Tongue (tissue), 3 donors: ENCODE data around the gene LEUTX. TPM values are rescaled to one million over a fixed set of nuclear protein-coding genes. Genes with fewer than 3 reads are reported as not detected.

ENCODE experiments used
- DNase-seq: peaks from one replicate; pipeline ENCODE4 v3.0.0-alpha.2; 2015
- small RNA-seq: library from RNA; depleted of rRNA; stranded (forward); fragments of <200 nt; gene quantifications from one replicate; pipeline ENCODE3, GENCODE V24; 2014; ENCODE audit warnings: low replicate concordance
- total RNA-seq: library from RNA; depleted of rRNA; stranded (reverse); fragments of >200 nt; gene quantifications from one replicate; pipeline ENCODE4 v1.2.3, GENCODE V29; 2014

The LEUTX gene
- total RNA-seq, 1 donor from 2014 or later: not detected

DNA sequence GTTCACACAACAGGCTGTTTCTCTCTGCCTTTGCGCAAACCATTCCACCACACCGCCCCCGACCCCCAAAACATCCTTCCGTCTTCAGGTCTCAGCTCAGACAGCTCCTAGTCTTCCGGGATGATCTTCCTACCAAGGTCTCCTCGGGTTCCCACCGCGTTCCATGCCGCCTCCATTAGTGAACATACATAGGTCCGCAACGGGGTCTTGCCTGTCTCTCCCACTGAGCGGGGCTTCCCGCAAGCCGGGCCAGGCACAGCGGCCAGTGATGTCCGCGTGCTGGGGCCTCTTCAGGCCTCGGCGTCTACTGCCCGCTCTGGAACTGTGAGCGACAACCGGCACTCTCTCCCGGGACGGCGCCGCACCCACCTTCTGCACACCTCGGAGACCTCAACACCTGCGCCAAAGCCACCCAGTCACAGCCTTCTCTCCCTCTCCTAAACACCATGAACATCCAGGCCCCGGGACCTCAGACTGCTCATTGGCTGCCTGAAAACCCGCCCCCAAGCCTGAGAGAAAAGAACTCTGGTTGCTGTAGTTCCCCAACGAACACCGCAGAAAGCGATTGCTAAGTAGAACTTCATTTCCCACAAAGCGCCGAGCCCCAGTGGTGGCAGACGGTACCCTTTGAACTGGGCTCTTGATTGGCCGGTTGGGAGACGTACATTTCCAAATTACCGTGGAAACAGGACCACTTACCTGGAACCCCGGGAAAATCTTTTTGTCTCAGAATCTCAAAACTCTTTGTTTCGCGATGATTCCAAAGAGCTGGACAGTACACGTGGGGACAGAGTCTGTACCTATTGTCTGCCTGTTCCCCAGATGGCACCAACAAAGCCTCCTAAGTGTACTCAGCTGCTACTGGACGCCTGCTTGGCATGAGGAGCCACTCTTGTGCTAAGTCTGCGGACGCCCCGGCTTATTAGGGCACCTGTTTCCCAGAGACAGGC, 45.8 kb downstream of the LEUTX start:
- peak; percentile 97 for DNase-seq

DNA sequence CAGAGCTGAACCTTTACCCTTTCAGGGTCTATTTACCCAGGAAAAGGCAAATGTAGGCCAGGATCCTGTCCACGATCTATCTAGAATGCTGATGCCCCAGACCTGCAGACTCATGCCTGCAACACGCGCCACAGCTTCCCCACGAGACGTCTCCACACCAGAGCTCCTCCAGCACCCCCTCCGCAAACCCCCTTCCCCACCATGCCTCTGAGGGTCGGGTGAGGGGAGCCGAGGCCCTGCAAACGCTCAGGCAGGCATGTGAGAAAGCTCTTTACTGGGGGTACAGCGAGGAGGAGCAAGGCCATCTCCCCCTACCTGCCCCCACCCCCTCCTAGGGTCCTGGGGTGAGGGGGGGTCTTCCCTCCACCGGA, 46.4 kb downstream of the LEUTX start:
- DNase-seq: no peak

DNA sequence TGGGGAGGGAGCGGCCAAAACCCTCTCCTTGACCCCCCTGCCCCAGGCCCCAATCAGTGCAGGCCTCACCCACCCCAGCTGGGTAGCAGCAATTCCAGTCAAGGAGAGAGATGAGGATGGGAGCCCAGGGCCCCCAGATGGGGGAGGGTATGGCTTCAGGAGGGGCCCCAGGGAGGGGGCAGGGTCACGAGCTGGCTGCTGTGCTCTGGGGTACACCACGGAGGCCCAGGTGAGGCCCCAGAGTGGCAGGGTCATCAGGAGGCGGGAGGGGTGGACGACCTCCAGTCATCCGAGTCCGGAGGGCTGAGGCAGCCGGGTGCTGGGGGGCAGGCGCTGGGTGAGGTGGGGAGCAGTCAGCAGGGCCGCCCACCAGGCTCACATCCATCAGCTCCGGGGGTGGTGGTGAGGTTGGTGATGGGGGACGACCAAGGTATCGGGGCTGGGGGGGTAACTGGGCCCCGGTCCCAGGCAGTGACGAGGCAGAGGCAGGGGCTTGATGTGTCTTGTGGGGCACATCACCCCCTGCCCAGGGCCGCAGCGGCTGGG, 47.0 kb downstream of the LEUTX start:
- DNase-seq: no peak

DNA sequence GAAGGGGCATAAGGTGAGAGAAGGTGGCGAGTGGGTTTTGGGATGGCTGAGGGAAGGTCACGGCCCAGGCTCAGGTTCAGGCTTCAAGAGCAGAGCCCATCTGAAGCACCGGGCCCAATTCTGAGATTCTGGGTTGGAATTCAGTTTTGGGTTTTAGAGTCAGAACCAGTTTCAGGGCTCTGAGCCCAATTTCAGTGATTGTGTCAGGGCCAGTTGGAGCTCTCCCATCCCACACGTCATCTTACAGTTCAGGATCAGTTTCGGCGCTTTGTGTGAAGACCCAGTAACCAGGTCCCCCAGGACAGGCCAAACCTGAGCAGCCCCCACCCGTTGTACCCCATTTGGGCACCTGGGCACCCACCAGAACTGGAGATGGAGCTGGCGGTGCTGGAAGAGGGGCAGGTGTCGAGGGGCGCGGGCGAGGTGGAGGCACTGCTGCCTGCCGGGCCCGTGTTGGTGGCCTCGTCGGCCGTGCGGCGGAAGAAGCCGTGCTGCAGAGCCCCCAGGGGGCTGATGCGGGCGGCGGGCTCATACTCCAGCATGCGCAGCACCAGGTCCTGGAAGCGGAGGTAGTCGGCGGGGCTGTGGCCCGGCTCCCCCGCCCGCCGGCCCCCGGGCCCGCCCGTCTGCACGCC, 47.8 kb downstream of the LEUTX start:
- no peak for DNase-seq

DNA sequence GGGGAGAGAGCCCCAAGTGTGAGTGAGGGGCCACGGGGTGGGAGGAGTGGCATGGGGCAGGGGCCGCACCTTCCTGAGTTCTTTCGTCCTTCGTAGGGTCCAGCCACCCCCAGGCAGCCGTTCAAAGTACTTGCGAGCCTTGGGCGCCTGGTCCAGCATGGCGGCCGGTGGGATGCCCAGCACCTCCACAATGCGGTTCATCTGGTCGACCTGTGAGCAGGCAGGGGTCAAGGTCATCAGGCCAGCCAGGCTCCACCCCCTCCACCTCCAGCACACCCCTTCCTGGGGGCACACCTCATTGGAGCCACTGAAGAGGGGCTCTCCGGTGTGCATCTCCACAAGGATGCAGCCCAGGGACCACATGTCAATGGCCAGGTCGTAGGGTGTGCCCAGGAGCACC, 48.6 kb downstream of the LEUTX start:
- DNase-seq: no peak

DNA sequence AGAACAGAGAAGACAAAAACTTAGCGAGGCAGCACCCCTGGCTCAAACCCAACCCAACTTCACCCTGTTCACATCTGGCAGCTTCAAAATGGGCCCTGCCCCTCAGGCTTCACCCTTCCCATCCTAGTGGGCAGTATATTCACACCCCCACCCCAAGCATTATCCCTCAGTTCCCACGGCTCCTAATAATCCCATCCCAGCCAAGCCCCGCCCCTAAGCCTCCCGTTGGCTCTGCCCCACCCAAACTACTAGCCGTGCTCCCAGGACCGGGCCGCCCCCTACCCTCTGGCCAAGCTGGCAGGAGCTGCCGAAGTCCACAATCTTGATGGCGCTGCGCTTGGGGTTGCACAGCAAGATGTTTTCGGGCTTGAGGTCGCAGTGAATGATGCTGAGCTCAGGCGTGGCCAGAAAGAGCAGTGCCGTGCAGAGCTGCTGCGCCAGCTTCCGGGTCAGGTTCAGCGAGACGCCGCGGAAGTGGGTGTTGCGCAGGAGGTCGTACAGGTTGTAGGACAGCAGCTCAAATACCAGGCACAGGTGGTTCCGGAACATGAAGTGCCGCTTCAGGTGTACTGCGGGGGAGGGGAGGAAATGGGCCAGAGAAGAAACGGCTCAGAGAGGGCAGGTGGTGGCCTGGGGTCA, 49.5 kb downstream of the LEUTX start:
- no peak for DNase-seq

DNA sequence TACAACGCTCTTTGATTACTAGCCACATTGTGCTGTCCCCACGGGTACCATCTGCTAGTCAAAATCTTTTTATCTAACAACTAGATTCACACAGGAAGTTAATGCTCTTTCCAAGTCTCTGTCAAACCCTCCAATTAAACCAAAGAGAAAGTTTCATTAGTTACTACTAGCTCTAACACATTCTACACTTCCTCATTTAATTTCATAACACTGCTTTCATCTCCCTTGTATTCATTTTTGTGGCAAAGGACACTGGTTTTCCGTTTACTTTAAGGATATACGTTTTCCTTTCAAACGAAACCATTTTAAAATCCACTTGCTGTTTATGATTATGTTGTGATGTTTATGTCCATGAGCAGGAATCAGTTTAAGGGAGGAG, 50.0 kb downstream of the LEUTX start:
- no peak for DNase-seq

DNA sequence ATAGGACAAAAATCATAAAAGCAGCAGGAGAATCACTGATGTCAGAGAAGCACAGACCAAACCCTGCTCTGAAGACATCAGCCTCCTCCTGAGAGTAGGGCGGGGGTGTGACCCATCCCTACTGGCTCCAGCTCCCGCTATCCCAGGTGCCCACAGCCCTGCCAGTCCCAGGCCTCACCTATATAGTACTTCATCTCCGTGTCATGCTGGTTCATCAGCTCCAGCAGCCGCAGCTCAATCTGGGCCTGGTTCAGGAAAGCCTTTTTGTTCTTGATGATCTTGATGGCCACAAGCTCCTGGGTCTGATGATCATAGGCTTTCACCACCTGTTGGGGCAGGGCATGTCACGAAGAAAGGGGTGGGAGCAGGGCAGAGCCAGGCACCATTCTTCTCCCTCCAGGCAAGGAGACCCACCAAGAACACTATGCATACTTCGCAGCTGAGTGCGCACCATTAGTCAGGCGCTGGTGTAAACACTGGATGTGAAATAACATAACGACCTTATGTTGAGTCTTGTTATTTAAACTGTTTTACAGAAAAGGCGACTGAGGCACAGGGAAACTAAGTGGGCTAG, 51.1 kb downstream of the LEUTX start:
- DNase-seq: no peak

DNA sequence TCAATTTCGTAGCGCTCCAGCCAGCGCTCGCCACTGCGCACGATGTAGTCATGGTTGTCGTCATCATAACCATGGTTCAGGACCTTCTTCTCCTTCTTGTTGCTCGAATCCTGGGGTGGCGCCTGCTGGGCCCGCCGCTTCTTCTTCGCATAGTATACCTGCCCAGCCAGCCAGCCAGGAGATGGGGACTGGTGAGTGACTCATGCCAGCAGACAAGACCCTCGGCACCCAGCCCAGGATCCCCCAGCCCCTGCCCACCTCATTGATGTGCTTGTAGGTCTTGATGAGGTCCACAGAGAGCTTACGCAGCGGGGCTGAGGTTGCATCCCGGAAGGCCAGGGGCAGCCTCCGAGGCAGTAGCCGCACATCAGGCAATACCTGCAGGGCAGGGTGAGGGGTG, 51.8 kb downstream of the LEUTX start:
- DNase-seq: no peak

DNA sequence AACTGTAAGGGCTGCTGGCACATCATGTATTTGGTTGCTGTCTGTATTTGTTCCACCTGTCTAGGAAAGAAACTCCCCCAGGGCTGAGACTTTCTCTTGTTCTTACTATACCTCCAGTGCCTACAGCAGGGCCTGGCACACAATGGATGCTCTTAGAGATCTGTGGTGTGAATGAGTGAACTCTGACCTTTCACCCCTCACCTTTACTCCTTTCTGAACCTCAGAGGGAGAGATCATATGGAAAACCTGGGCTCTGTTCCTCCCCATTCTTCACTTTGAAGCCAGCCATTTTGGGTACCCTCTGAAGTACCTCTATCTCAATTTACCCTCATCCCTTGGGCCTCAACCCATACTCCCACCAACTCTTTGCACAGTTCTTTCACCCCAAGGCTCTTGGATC, 52.2 kb downstream of the LEUTX start:
- no peak for DNase-seq

DNA sequence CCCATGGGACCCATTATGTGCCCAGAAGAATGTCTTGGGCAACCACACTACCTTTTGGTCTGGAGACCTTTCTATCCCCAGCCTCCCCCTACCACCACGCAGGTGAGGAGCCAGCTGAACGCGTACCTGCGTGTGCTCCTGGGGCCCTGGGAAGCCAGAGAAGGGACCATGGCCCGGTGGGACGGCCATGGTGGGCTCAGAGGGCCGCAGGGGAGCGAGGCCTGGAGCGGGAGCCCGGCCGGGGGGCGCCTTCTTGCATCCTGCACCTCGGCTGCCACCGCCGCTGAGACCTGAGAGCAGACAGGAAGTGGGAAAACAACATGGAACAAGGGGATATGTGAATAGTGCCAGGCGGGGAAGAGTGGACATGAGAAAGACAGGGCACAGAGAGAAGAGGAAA, 53.0 kb downstream of the LEUTX start:
- no peak for DNase-seq

DNA sequence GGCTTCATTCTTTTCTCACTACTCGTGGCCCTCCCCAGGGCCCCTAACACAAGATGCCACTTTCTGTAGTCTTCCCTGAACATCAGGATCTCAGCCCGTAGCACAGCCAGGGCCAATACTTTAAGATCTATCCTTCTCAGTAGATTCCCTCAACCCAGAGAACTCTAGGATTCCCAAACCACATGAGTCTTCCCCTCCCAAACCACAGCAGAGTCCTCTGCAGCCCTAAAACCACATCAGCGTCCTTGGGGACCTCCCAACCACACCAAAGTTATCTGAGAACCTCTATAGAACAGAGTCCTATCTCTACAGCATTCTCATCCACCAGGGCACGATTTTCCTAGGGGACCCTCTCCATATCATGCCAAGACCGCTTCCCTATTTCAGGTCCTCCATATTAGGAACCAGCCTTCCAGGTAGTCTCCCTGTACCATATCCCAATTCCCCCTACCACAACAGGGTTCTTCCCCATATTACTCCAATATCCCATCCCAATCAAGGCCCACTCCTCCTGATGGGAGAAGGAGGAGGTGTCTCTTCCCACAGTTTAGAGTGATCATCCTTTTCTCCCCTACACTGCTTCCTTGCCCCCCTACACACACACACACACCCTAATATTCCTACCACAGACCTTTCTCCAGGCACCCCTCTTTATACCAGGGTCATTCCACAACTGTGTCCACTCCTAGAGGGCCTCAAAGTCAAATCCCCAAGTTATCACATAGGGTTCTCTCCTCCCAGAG, 53.9 kb downstream of the LEUTX start:
- DNase-seq: no peak

DNA sequence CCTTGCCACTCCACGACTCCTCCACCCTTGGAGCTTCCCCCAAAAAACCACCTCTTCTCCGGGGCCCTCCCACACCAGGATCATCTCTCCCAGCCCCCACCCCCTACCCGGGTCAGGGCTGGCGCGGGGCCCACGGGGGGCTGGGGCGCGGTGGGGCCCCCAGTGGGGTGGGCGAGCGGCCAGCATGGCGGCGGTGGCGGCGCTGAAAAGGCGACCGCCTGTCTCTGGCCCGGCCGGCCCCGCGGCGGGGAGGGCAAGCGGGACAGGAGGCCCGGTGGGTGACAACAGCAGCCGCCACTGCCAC, 54.5 kb downstream of the LEUTX start:
- no peak for DNase-seq

DNA sequence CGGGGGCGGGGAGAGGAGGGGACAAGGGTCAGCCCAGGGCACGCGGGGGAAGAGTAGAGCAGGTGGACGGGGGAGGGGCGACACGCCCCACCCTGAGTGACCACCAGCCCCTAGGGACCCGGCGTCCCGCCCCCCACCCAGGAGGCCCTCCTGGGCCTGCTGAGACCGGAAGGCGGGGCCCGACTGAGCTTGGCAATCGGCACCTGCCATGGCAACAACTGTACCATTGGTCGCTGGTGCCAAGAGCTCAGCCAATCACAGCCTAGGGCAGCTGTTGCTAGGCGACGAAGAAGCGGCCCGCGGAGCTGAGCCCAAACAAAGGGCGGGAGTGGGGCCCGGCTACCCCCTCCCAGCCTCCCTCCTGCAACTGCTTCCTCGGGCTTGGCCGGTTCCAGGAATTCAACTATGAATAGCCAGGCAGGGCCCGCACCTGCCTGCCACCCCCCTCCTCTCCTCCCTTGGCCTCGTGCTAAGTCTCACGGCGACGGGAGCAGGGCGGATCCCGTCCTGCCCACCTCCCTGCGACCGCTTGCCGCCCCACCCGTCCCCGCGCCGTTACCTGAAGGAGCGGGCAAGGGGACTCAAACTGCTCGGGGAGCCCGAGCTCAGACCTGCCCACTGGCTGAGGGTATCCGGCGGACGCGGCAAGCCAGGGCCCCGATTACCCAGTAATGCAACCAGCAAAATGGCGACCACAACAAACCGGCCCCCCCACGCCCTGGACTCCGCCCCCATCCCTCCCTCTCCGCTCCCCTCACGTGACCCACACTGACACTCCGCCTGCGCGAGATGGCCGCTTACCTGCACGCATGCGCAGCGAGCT, 55.0 kb downstream of the LEUTX start, which contains the start of gene DYRK1B:
Gene DYRK1B, minus strand, starts transcription at position 699 of the 823 bp plus-strand sequence. CDS start 2,295 bp downstream, outside the sequence.
- DNase-seq: peak; percentile 99

DNA sequence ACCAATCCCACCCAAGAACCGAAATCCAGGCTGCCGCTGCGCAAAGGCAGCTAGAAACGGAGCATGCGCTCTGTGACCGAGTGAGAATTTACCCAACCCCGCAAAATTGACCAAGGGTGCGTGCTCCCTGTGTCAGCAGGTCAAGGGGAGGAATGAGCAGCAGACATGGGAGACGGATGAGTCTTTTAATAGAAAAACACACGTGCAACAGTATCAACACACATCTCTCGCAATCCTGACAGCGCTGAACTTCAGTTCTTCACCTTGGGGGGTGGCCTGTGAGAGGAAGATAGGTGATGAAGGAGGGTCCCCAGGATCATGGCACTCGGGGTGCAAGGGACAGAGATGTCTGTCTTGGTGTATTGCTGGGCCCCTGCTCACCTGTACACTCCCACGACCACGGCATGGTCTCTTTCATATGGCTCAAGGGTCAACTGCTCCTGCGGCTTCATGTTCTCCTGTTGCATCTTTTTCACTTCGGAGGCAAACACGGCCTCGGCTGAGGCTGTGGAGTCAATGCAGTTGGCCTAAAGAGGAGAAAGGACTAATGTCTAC, 55.7 kb downstream of the LEUTX start:
- DNase-seq: no peak

Small RNA genes lying within 50 kb of the gene (small RNA-seq; reads per million reads assigned to genes)
- gene MIR6719: not detected

Other genes with a start within 250 kb of the LEUTX start
- 5.0 TPM for gene EID2B, start 246.0 kb upstream of the LEUTX start, total RNA-seq
- gene EID2, start 238.7 kb upstream of the LEUTX start, total RNA-seq: 15.0 TPM
- not detected for gene LGALS13, start 176.3 kb upstream of the LEUTX start, total RNA-seq
- not detected for gene LGALS16, start 122.9 kb upstream of the LEUTX start, total RNA-seq
- not detected for gene LGALS14, start 74.4 kb upstream of the LEUTX start, total RNA-seq
- gene CLC, start 40.8 kb upstream of the LEUTX start, total RNA-seq: not detected
- 45.6 TPM for gene DYRK1B, start 55.3 kb downstream of the LEUTX start, total RNA-seq
- gene FBL, start 67.5 kb downstream of the LEUTX start, total RNA-seq: 194 TPM
- gene FCGBP, start 155.8 kb downstream of the LEUTX start, total RNA-seq: 17.0 TPM
- 56.2 TPM for gene PSMC4, start 192.3 kb downstream of the LEUTX start, total RNA-seq
- gene ZNF546, start 218.2 kb downstream of the LEUTX start, total RNA-seq: 16.4 TPM